HUES48 (cell line): Measurements from ENCODE around the gene PTPRG.

Source experiments
- H3K27ac ChIP-seq: one replicate; pipeline ENCODE4 v1.7.0; 2013; ENCODE audit warnings: low read depth, low read length, inconsistent platforms
- H3K27me3 ChIP-seq: 2 replicates; pipeline ENCODE4 v1.6.1; 2013; ENCODE audit warnings: mild to moderate bottlenecking, low read length; ENCODE audit not compliant: control insufficient read depth, insufficient read depth
- H3K36me3 ChIP-seq: 2 replicates; pipeline ENCODE4 v1.6.1; 2013; ENCODE audit warnings: low read length; ENCODE audit not compliant: control insufficient read depth, insufficient read depth
- H3K4me1 ChIP-seq: 2 replicates; pipeline ENCODE4 v1.6.1; 2013; ENCODE audit warnings: mild to moderate bottlenecking, low read length; ENCODE audit not compliant: control insufficient read depth, insufficient read depth
- H3K4me3 ChIP-seq: 2 replicates; pipeline ENCODE4 v1.5.1; 2013; ENCODE audit warnings: mild to moderate bottlenecking, low read depth, low read length
- H3K9ac ChIP-seq: 2 replicates; pipeline ENCODE4 v1.6.1; 2013; ENCODE audit warnings: mild to moderate bottlenecking, low read depth, low read length, moderate library complexity
- H3K9me3 ChIP-seq: 2 replicates; pipeline ENCODE4 v1.6.1; 2013; ENCODE audit warnings: low read length; ENCODE audit not compliant: control insufficient read depth, insufficient read depth

The PTPRG gene

GRCh38 chr3:62246094-62246493 is 684.7 kb downstream of the PTPRG start:
- Histone ChIP-seq H3K4me3 (no peak overlapping the region), H3K9ac (no peak overlapping the region), H3K36me3 (no peaks in the 10 kb centered on the region), H3K4me1 (peaks cover 77% of the 10 kb centered on the region), H3K27ac (peak overlapping the region; percentile 49), H3K27me3 (no peaks in the 10 kb centered on the region), H3K9me3 (no peaks in the 10 kb centered on the region)

- H3K4me1 ChIP-seq: peaks cover 68% of the 10 kb centered on the region
- no peak overlapping the region for H3K9ac ChIP-seq
- no peaks in the 10 kb centered on the region for H3K36me3 ChIP-seq
- no peaks in the 10 kb centered on the region for H3K9me3 ChIP-seq
- H3K27me3 ChIP-seq: no peaks in the 10 kb centered on the region
- no peak overlapping the region for H3K4me3 ChIP-seq
- peak overlapping the region; percentile 51 for H3K27ac ChIP-seq
Observed at GRCh38 chr3:62246985-62247384, 685.6 kb downstream of the PTPRG start.

GRCh38 chr3:62248734-62249483 is 687.5 kb downstream of the PTPRG start:
- Histone ChIP-seq H3K9me3 (no peaks in the 10 kb centered on the region), H3K36me3 (no peaks in the 10 kb centered on the region), H3K27ac (no peak overlapping the region), H3K4me1 (peaks cover 52% of the 10 kb centered on the region), H3K27me3 (no peaks in the 10 kb centered on the region), H3K9ac (no peak overlapping the region), H3K4me3 (no peak overlapping the region)

DNA sequence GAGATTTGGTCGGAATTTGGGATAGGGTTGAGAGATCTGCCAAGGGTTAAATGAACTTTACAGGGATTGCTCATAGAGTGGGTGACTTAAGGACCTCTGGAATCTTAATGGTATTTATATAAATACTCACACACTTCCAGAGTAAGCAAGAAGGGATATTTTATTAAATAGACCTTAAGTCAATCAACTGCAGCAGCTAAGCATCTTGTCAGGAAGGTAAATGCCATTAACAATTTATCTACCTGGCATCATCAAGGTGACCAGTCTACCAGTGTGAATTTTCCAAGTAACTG is 688.1 kb downstream of the PTPRG start:
- Histone ChIP-seq H3K9ac (no peak overlapping the region), H3K36me3 (no peaks in the 10 kb centered on the region), H3K27me3 (no peaks in the 10 kb centered on the region), H3K4me1 (peaks cover 49% of the 10 kb centered on the region), H3K9me3 (no peaks in the 10 kb centered on the region), H3K4me3 (no peak overlapping the region), H3K27ac (no peak overlapping the region)

- Histone ChIP-seq H3K27me3 (no peaks in the 10 kb centered on the region), H3K4me3 (no peak overlapping the region), H3K27ac (no peak overlapping the region), H3K36me3 (no peaks in the 10 kb centered on the region), H3K4me1 (peaks cover 43% of the 10 kb centered on the region), H3K9ac (no peak overlapping the region), H3K9me3 (no peaks in the 10 kb centered on the region)
Observed at GRCh38 chr3:62249855-62250543, 688.6 kb downstream of the PTPRG start.

GRCh38 chr3:62252438-62253157 is 691.2 kb downstream of the PTPRG start:
- Histone ChIP-seq H3K27ac (no peak overlapping the region), H3K4me3 (no peak overlapping the region), H3K27me3 (no peaks in the 10 kb centered on the region), H3K9ac (no peak overlapping the region), H3K36me3 (peaks cover 13% of the 10 kb centered on the region; the same call in 1 of the 2 replicates), H3K9me3 (no peaks in the 10 kb centered on the region), H3K4me1 (peaks cover 17% of the 10 kb centered on the region)

GRCh38 chr3:62253971-62254370 is 692.6 kb downstream of the PTPRG start:
- H3K4me1 ChIP-seq: peaks cover 4% of the 10 kb centered on the region; the same call in 1 of the 2 replicates
- H3K9me3 ChIP-seq: no peaks in the 10 kb centered on the region
- H3K27me3 ChIP-seq: no peaks in the 10 kb centered on the region
- no peak overlapping the region for H3K9ac ChIP-seq
- H3K36me3 ChIP-seq: peaks cover 13% of the 10 kb centered on the region; the same call in 1 of the 2 replicates
- H3K4me3 ChIP-seq: no peak overlapping the region
- H3K27ac ChIP-seq: no peak overlapping the region

GRCh38 chr3:62255758-62256157 is 694.4 kb downstream of the PTPRG start:
- Histone ChIP-seq H3K4me1 (no peaks in the 10 kb centered on the region), H3K9me3 (no peaks in the 10 kb centered on the region), H3K9ac (no peak overlapping the region), H3K36me3 (peaks cover 13% of the 10 kb centered on the region; the same call in 1 of the 2 replicates), H3K4me3 (no peak overlapping the region), H3K27me3 (no peaks in the 10 kb centered on the region), H3K27ac (no peak overlapping the region)

DNA sequence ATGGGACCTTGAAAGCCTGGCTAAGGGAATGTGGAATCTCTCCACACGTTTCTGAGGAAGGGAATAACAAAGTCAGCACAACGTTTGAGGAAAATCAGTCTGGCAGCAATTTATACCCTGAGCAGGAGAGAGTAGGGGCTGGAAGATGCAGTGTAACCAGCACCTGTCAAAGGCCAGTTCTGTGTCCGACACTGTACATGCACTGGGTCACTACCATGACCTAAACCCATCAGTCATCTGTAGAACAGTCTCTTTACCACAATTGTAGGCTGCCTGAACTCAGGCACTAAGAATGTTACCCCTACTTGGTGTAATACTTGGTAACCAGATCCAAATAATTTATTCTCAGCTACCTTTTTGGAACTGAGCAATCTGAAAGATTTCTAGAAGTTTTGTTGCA is 698.6 kb downstream of the PTPRG start:
- peaks cover 39% of the 10 kb centered on the region for H3K36me3 ChIP-seq
- no peaks in the 10 kb centered on the region for H3K9me3 ChIP-seq
- H3K4me1 ChIP-seq: peaks cover 6% of the 10 kb centered on the region; the same call in 1 of the 2 replicates
- H3K9ac ChIP-seq: no peak overlapping the region
- H3K27me3 ChIP-seq: no peaks in the 10 kb centered on the region
- H3K4me3 ChIP-seq: no peak overlapping the region
- H3K27ac ChIP-seq: no peak overlapping the region

- H3K4me3 ChIP-seq: no peak overlapping the region
- H3K36me3 ChIP-seq: peaks cover 34% of the 10 kb centered on the region
- H3K4me1 ChIP-seq: peaks cover 6% of the 10 kb centered on the region; the same call in 1 of the 2 replicates
- no peak overlapping the region for H3K9ac ChIP-seq
- H3K9me3 ChIP-seq: no peaks in the 10 kb centered on the region
- no peak overlapping the region for H3K27ac ChIP-seq
- H3K27me3 ChIP-seq: no peaks in the 10 kb centered on the region
Observed at GRCh38 chr3:62260655-62261054, 699.3 kb downstream of the PTPRG start.

DNA sequence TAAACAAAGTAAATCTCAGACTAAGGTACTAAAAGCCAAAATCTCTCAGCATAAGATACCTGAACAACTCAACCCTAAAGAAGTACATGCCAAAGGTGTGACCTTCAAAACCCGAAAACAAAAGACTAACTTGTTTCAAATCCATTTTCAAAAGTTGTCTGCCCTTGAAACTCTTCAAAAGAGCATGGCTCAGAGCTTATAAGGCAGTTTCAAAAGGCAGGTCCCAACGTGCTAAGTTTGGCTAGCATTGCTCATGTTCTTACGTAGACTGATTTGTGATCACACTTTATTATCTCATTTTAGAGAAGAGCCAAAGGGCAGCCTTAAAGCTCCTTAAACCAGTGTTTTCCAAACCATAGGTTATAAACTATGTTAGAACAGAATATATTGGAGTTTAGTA is 699.8 kb downstream of the PTPRG start:
- Histone ChIP-seq H3K27ac (no peak overlapping the region), H3K4me1 (peaks cover 6% of the 10 kb centered on the region; the same call in 1 of the 2 replicates), H3K4me3 (no peak overlapping the region), H3K9ac (no peak overlapping the region), H3K27me3 (no peaks in the 10 kb centered on the region), H3K9me3 (no peaks in the 10 kb centered on the region), H3K36me3 (peaks cover 30% of the 10 kb centered on the region)
